H1 (cell line): ENCODE measurements around the gene MSI1. TPM values are rescaled to one million over a fixed set of nuclear protein-coding genes. Genes with fewer than 3 reads are reported as not detected.

ENCODE experiments used
- CTCF ChIA-PET: fragments of 300-600 bp; sonication (Branson Sonifier 250); formaldehyde crosslinking; loops from one replicate; lab custom pipeline; 2021; ENCODE audit not compliant: partially characterized antibody; lab: Charles Lee
- POLR2A ChIA-PET: fragments of 300-600 bp; sonication (Branson Sonifier 250); formaldehyde crosslinking; loops from one replicate; lab custom pipeline; 2021; ENCODE audit warnings: inconsistent platforms; ENCODE audit not compliant: partially characterized antibody; lab: Charles Lee
- DNase-seq, 2 experiments: peaks; one replicate each; pipeline versions ENCODE4 v3.0.0 to v3.0.0-alpha.2; 2010 to 2022; ENCODE audit warnings: low spot score in 2 of 2, low read depth in 1 of 2, mixed read lengths in 1 of 2
- FAIRE-seq: peaks from 2 replicates; lab custom pipeline; 2011; peaks lifted over from hg19 to GRCh38; lab: Jason Lieb, UNC
- H2AFZ ChIP-seq: 2 replicates; pipeline ENCODE4 v1.8.1; 2012; ENCODE audit warnings: low read length, inconsistent platforms
- H2AK5ac ChIP-seq: 2 replicates; pipeline ENCODE4 v1.6.1; 2013; ENCODE audit warnings: low read depth, low read length
- H2BK120ac ChIP-seq: replicated peaks from 2 replicates; pipeline ENCODE3; 2013; ENCODE audit warnings: low read depth, low read length, inconsistent platforms
- H2BK12ac ChIP-seq: 2 replicates; pipeline ENCODE4 v1.6.1; 2013; ENCODE audit warnings: low read depth, low read length
- H2BK15ac ChIP-seq: 2 replicates; pipeline ENCODE4 v1.6.1; 2013; ENCODE audit warnings: low read length
- H2BK20ac ChIP-seq: 2 replicates; pipeline ENCODE4 v1.6.1; 2013; ENCODE audit warnings: low read length
- H2BK5ac ChIP-seq: 2 replicates; pipeline ENCODE4 v1.6.1; 2013; ENCODE audit warnings: low read depth, low read length
- H3K14ac ChIP-seq: 2 replicates; pipeline ENCODE4 v1.6.1; 2013; ENCODE audit warnings: inconsistent platforms; ENCODE audit not compliant: insufficient read length
- H3K18ac ChIP-seq: 2 replicates; pipeline ENCODE4 v1.6.1; 2013; ENCODE audit warnings: low read length; ENCODE audit errors: extremely low read depth
- H3K23ac ChIP-seq: 2 replicates; pipeline ENCODE4 v1.6.1; 2013; ENCODE audit warnings: inconsistent platforms; ENCODE audit not compliant: insufficient read length
- H3K23me2 ChIP-seq: 2 replicates; pipeline ENCODE4 v1.6.1; 2013; ENCODE audit warnings: low read depth, low read length
- H3K27ac ChIP-seq: 2 replicates; pipeline ENCODE4 v1.6.1; 2011; ENCODE audit warnings: low read depth, low read length, inconsistent platforms
- H3K27me3 ChIP-seq, 4 experiments: replicated peaks in 1 of 4; 1 replicate in 1 of 4; 2 replicates in 3 of 4; pipeline versions ENCODE4 v1.6.1 to v1.8.1; 2011 to 2013; ENCODE audit warnings: low read length in 3 of 4, mild to moderate bottlenecking in 3 of 4, inconsistent platforms in 2 of 4, mixed read lengths in 2 of 4, moderate library complexity in 1 of 4; ENCODE audit not compliant: control insufficient read depth in 3 of 4, insufficient read depth in 3 of 4; ENCODE audit errors: extremely low read depth in 1 of 4
- H3K36me3 ChIP-seq, 4 experiments: 2 replicates each; pipeline versions ENCODE4 v1.6.1 to v1.8.1; 2011 to 2013; ENCODE audit warnings: mild to moderate bottlenecking in 4 of 4, low read length in 3 of 4, moderate library complexity in 2 of 4, control low read depth in 1 of 4, inconsistent platforms in 1 of 4; ENCODE audit not compliant: insufficient read depth in 4 of 4, control insufficient read depth in 2 of 4
- H3K4ac ChIP-seq: replicated peaks from 2 replicates; pipeline ENCODE3; 2013; ENCODE audit warnings: low read length, low read depth, mixed read lengths, inconsistent platforms; ENCODE audit not compliant: insufficient read length
- H3K4me1 ChIP-seq, 4 experiments: replicated peaks in 1 of 4; 1 replicate in 1 of 4; 2 replicates in 3 of 4; pipeline versions ENCODE4 v1.6.1 to v1.8.1; 2011 to 2013; ENCODE audit warnings: low read length in 3 of 4, inconsistent platforms in 2 of 4, mixed read lengths in 1 of 4; ENCODE audit not compliant: insufficient read depth in 4 of 4, control insufficient read depth in 3 of 4
- H3K4me2 ChIP-seq, 2 experiments: 2 replicates each; pipeline versions ENCODE4 v1.6.1 to v1.8.1; 2011 to 2013; ENCODE audit warnings: low read depth in 2 of 2, low read length in 2 of 2, control low read depth in 1 of 2, inconsistent platforms in 1 of 2, mild to moderate bottlenecking in 1 of 2; ENCODE audit not compliant: insufficient read depth in 1 of 2
- H3K4me3 ChIP-seq, 4 experiments: fragments of 200-600, 300-600 bp in 1 of 4; sonication (generic), shearing (Covaris generic), sonication (Bioruptor Twin) in 1 of 4; 2 replicates each; pipeline versions ENCODE4 v1.5.1 to v1.8.1; 2011 to 2016; ENCODE audit warnings: low read length in 4 of 4, low read depth in 3 of 4, control low read depth in 2 of 4, inconsistent platforms in 2 of 4, mild to moderate bottlenecking in 2 of 4, mixed read lengths in 1 of 4, moderate library complexity in 1 of 4; ENCODE audit not compliant: insufficient read depth in 2 of 4; ENCODE audit errors: extremely low read depth in 1 of 4
- H3K56ac ChIP-seq: replicated peaks from 2 replicates; pipeline ENCODE3; 2013; ENCODE audit warnings: low read depth, mild to moderate bottlenecking, mixed read lengths, low read length, inconsistent platforms; ENCODE audit not compliant: insufficient read length
- H3K79me1 ChIP-seq: 2 replicates; pipeline ENCODE4 v1.6.1; 2013; ENCODE audit warnings: low read depth, low read length, control low read depth
- H3K79me2 ChIP-seq, 2 experiments: 2 replicates each; pipeline versions ENCODE4 v1.6.1 to v1.8.1; 2012 to 2013; ENCODE audit warnings: low read length in 2 of 2, mild to moderate bottlenecking in 2 of 2, inconsistent platforms in 1 of 2; ENCODE audit not compliant: insufficient read depth in 2 of 2, control insufficient read depth in 1 of 2
- H3K9ac ChIP-seq, 4 experiments: replicated peaks in 1 of 4; 1 replicate in 1 of 4; 2 replicates in 3 of 4; pipeline versions ENCODE4 v1.6.1 to v1.8.1; 2011 to 2013; ENCODE audit warnings: low read depth in 3 of 4, low read length in 3 of 4, control low read depth in 2 of 4, mild to moderate bottlenecking in 2 of 4, moderate library complexity in 2 of 4, inconsistent platforms in 1 of 4; ENCODE audit errors: extremely low read depth in 1 of 4
- H3K9me3 ChIP-seq, 2 experiments: 2 replicates each; pipeline versions ENCODE4 v1.6.1 to v1.8.1; 2012 to 2013; ENCODE audit warnings: mild to moderate bottlenecking in 2 of 2, moderate library complexity in 2 of 2, control low read depth in 1 of 2, inconsistent platforms in 1 of 2, low read depth in 1 of 2, low read length in 1 of 2, mixed read lengths in 1 of 2; ENCODE audit not compliant: insufficient read depth in 2 of 2
- H4K20me1 ChIP-seq, 2 experiments: replicated peaks in 1 of 2; 2 replicates each; pipeline versions ENCODE3 to v1.8.1; 2011 to 2013; ENCODE audit warnings: inconsistent platforms in 2 of 2, low read length in 2 of 2, mild to moderate bottlenecking in 1 of 2; ENCODE audit not compliant: insufficient read depth in 2 of 2, control insufficient read depth in 1 of 2
- H4K5ac ChIP-seq: 2 replicates; pipeline ENCODE4 v1.6.1; 2013; ENCODE audit warnings: low read length, low read depth, mixed read lengths, inconsistent platforms; ENCODE audit not compliant: insufficient read length
- H4K8ac ChIP-seq: 2 replicates; pipeline ENCODE4 v1.8.0; 2013; ENCODE audit warnings: mild to moderate bottlenecking, moderate library complexity, low read length, inconsistent platforms; ENCODE audit not compliant: insufficient read depth; ENCODE audit errors: extremely low read depth
- H4K91ac ChIP-seq: replicated peaks from 2 replicates; pipeline ENCODE3; 2013; ENCODE audit warnings: low read length, mixed read lengths, inconsistent platforms; ENCODE audit not compliant: insufficient read length
- BACH1 ChIP-seq: IDR thresholded peaks from 2 replicates; pipeline ENCODE4 v1.6.1; 2012; ENCODE audit warnings: low read length, improper control_type of control experiment
- CBX5 ChIP-seq: fragments of 300-800, 300-1000 bp; sonication (generic); IDR thresholded peaks from 2 replicates; pipeline ENCODE4 v1.7.1; 2016; ENCODE audit warnings: antibody characterized with exemption, low read length, low read depth
- SAP30 ChIP-seq: fragments of 300-600 bp; sonication (generic); IDR thresholded peaks from 2 replicates; pipeline ENCODE4 v1.7.1; 2012; ENCODE audit warnings: low read length, moderate library complexity, mild to moderate bottlenecking, inconsistent platforms; ENCODE audit not compliant: insufficient read depth, insufficient replicate concordance
- whole genome bisulfite sequencing, 2 experiments: shearing (Covaris generic) in 1 of 2; methylation state at CpG; one replicate each; pipeline versions ENCODE4 v1.1.6 to v1.1.7; 2013 to 2015; ENCODE audit warnings: low lambda C conversion rate in 2 of 2, mixed read lengths in 2 of 2, inconsistent platforms in 1 of 2, low coverage in 1 of 2, missing lambda C conversion rate in 1 of 2; ENCODE audit not compliant: insufficient replicate concordance in 2 of 2, insufficient coverage in 1 of 2, insufficient read length in 1 of 2; ENCODE audit errors: extremely low coverage in 1 of 2, missing lambda C conversion rate in 1 of 2; 5-methylcytosine and 5-hydroxymethylcytosine counted together
- polyA plus RNA-seq, 7 experiments: library from polyadenylated mRNA; depleted of rRNA in 3 of 7; stranded (reverse) in 5 of 7; unstranded in 2 of 7; fragments of >200 nt in 5 of 7; fragments of 200-250 nt in 2 of 7; gene quantifications; 1 replicate in 5 of 7; 2 replicates in 1 of 7; 4 replicates in 1 of 7; pipeline versions ENCODE4 v1.2.1 to v1.2.3, GENCODE V29; 2011 to 2013; ENCODE audit warnings: missing spikeins in 2 of 7, mixed read lengths in 2 of 7
- total RNA-seq: library from RNA; stranded (reverse); fragmentation: NEBNext Ultra II Directional; extraction: Animal tissue kit (Norgen Biotek cat#: 25700); gene quantifications from 2 replicates; pipeline ENCODE4 v1.2.1, GENCODE V29; 2021

The MSI1 gene
- total and polyA plus RNA-seq, 2 of the 8 experiments (the other 6 are each of a cell fraction or from before 2014, with no cell fraction given): 13.5 to 51.9 TPM

DNA sequence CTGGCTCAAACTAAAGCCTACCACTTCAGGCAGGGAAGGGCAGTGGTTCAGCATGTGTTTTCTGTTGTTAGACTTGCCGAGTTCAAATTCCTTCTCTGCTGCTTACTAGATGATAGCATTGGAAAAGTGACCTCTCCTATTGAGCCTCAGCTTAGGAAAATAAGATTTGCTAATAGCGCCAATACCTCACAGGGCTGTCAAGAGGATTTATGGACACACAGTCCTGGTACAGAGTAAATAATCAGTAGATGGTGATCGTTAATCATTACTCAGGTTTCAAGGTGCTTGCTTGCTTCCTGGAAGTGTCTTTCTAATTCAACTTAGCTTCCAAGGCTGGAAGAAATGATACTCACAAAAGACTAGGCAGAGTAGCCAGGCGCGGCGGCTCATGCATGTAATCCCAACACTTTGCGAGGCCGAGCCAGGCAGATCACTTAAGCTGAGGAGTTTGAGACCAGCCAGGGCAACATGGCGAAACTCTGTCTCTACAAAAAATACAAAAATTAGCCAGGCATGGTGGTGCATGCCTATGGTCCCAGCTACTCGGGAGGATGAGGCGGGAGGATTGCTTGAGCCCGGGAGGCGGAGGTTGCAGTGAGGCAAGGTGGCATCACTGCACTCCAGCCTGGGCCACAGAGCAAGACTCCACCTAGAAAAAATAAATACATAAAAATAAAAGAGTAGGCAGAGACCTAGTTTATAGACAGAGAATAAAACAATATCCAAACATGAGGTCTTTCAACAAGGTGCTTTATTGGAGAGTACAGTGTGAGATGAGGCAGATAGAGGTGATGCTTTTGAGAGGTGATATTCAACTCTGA lies 47.4 kb downstream of the MSI1 start:
- CTCF ChIA-PET: interaction anchor here (0.9 to 11.0 kb wide), 8 partner anchors 7 to 142 kb away, joined by 3 to 109 read pairs (median 4); partner anchors contain the start of genes RNU4-2 and SIRT4
- H2BK12ac ChIP-seq: no peak overlapping the region
- no peak overlapping the region for H2AFZ ChIP-seq
- H3K14ac ChIP-seq: no peak overlapping the region
- H2BK5ac ChIP-seq: no peak overlapping the region
- TF ChIP-seq BACH1: no peak
- TF ChIP-seq SAP30: no peak
- TF ChIP-seq CBX5: no peak
- H3K79me2 ChIP-seq: no peaks in the 10 kb centered on the region
- H3K18ac ChIP-seq: no peak overlapping the region
- H3K36me3 ChIP-seq: no peaks in the 10 kb centered on the region
- no peak overlapping the region for H4K8ac ChIP-seq
- no peak overlapping the region for H2BK120ac ChIP-seq
- H4K20me1 ChIP-seq: no peaks in the 10 kb centered on the region
- no peak overlapping the region for H3K56ac ChIP-seq
- H3K9ac ChIP-seq: no peak overlapping the region
- H3K27me3 ChIP-seq: no peaks in the 10 kb centered on the region
- no peaks in the 10 kb centered on the region for H3K79me1 ChIP-seq
- no peak overlapping the region for H3K4ac ChIP-seq
- 91% methylated on average over 13 of the region's 13 CpGs; no CpG with 5 or more reads in 1 of the 2 experiments for WGBS, 2 experiments
- FAIRE-seq (no peak), DNase-seq (no peak)
- H3K23ac ChIP-seq: no peak overlapping the region
- no peak overlapping the region for H4K5ac ChIP-seq
- H2AK5ac ChIP-seq: no peak overlapping the region
- H3K9me3 ChIP-seq: no peaks in the 10 kb centered on the region
- H3K4me1 ChIP-seq: peaks cover 0 to 7% (median 4%) of the 10 kb centered on the region in 4 experiments; a peak in 4 of 7 replicates
- H2BK15ac ChIP-seq: no peak overlapping the region
- POLR2A ChIA-PET: interaction anchor here (0.6 to 3.3 kb wide), 4 partner anchors 30 to 309 kb away, joined by 3 to 32 read pairs (median 4); partner anchors contain the start of genes DYNLL1, RNU4-1 and RNU4-2
- no peak overlapping the region for H3K4me2 ChIP-seq
- H2BK20ac ChIP-seq: no peak overlapping the region
- no peak overlapping the region for H4K91ac ChIP-seq
- H3K27ac ChIP-seq: no peak overlapping the region
- no peak overlapping the region for H3K4me3 ChIP-seq
- H3K23me2 ChIP-seq: peaks cover 3% of the 10 kb centered on the region; the same call in 1 of the 2 replicates
